HepG2 (cell line): ENCODE measurements around the gene SLCO4A1. TPM values are rescaled to one million over a fixed set of nuclear protein-coding genes. Genes with fewer than 3 reads are reported as not detected.
A peak's percentile ranks its signal among the peaks of the same experiment; 100 is the strongest.

Experiments used
- ATAC-seq: fragments of 200-7000 bp; cut with Tn5 transposase; 3 replicates; pipeline ENCODE4 v1.9.1; 2020; ENCODE audit warnings: mild to moderate bottlenecking, moderate library complexity
- BruUV-seq: library from RNA; stranded (reverse); fragments of 400-500 nt; replicated peaks from 2 replicates; lab custom pipeline; 2021; lab: Mats Ljungman, UMichigan
- CTCF ChIA-PET: fragments of 300-600 bp; formaldehyde crosslinking; extraction: SDS; loops from one replicate; lab custom pipeline; 2021; ENCODE audit warnings: low total read pairs, inconsistent platforms, low intra/inter-chr PET ratio; lab: Yijun Ruan, JAX
- POLR2A ChIA-PET: fragments of 350-600 bp; sonication (Branson Sonifier 250); formaldehyde crosslinking; loops from one replicate; lab custom pipeline; 2020; ENCODE audit warnings: antibody characterized with exemption, inconsistent platforms; lab: Yijun Ruan, JAX
- DNase-seq: peaks from one replicate; pipeline ENCODE4 v3.0.0-alpha.2; 2015; ENCODE audit warnings: low spot score
- FAIRE-seq: peaks from 3 replicates; lab custom pipeline; 2011; peaks lifted over from hg19 to GRCh38; lab: Jason Lieb, UNC
- H2AFZ ChIP-seq: one replicate; pipeline ENCODE4 v1.6.1; 2011; ENCODE audit warnings: low read length, inconsistent platforms
- H3K27ac ChIP-seq: fragments of 300-600 bp; 3 replicates; pipeline ENCODE4 v1.8.0; 2011; ENCODE audit warnings: mixed run types, mild to moderate bottlenecking, mixed read lengths, low read length, inconsistent platforms; ENCODE audit not compliant: insufficient read depth; ENCODE audit errors: extremely low read length
- H3K27me3 ChIP-seq, 2 experiments: fragments of 200-600 bp in 1 of 2; 2 replicates in 1 of 2; 3 replicates in 1 of 2; pipeline versions ENCODE4 v1.6.0 to v1.8.0; 2011; ENCODE audit warnings: low read length in 2 of 2, mild to moderate bottlenecking in 2 of 2, moderate library complexity in 2 of 2, inconsistent platforms in 1 of 2; ENCODE audit not compliant: insufficient read depth in 2 of 2, control insufficient read depth in 1 of 2
- H3K36me3 ChIP-seq, 2 experiments: fragments of 200-600 bp in 1 of 2; replicated peaks in 1 of 2; 2 replicates in 1 of 2; 3 replicates in 1 of 2; pipeline versions ENCODE4 v1.5.1 to v1.8.0; 2011; ENCODE audit warnings: low read length in 2 of 2, inconsistent platforms in 1 of 2; ENCODE audit not compliant: insufficient read depth in 2 of 2, control insufficient read depth in 1 of 2
- H3K4me1 ChIP-seq: 2 replicates; pipeline ENCODE4 v1.5.1; 2012; ENCODE audit warnings: low read length, inconsistent platforms; ENCODE audit not compliant: insufficient read depth
- H3K4me2 ChIP-seq: 2 replicates; pipeline ENCODE4 v1.6.0; 2011; ENCODE audit warnings: low read depth, low read length, inconsistent platforms
- H3K4me3 ChIP-seq, 3 experiments: fragments of 200-600 bp in 1 of 3; sonication (generic), shearing (Covaris generic) in 1 of 3; replicated peaks in 1 of 3; 2 replicates each; pipeline ENCODE4 v1.5.1; 2011 to 2016; ENCODE audit warnings: low read length in 3 of 3, inconsistent platforms in 2 of 3, low read depth in 2 of 3, mild to moderate bottlenecking in 2 of 3, control low read depth in 1 of 3, mixed read lengths in 1 of 3; ENCODE audit not compliant: insufficient read depth in 1 of 3
- H3K79me2 ChIP-seq: one replicate; pipeline ENCODE4 v1.6.1; 2011; ENCODE audit warnings: low read length, inconsistent platforms; ENCODE audit not compliant: insufficient read depth
- H3K9ac ChIP-seq: 2 replicates; pipeline ENCODE4 v1.6.0; 2011; ENCODE audit warnings: mild to moderate bottlenecking, low read depth, low read length, inconsistent platforms; ENCODE audit not compliant: insufficient read depth
- H3K9me3 ChIP-seq: 2 replicates; pipeline ENCODE4 v1.5.1; 2012; ENCODE audit warnings: mild to moderate bottlenecking, low read length
- H4K20me1 ChIP-seq: 2 replicates; pipeline ENCODE4 v1.6.0; 2011; ENCODE audit warnings: inconsistent platforms, mild to moderate bottlenecking, low read length, moderate library complexity; ENCODE audit not compliant: insufficient read depth
- AGO1 ChIP-seq: fragments of 200-400 bp; formaldehyde crosslinking; IDR thresholded peaks from 2 replicates; pipeline ENCODE4 v1.6.1; 2017; ENCODE audit warnings: mild to moderate bottlenecking, low read depth, low read length, moderate library complexity; ENCODE audit not compliant: poor library complexity, severe bottlenecking
- AGO2 ChIP-seq: fragments of 200-400 bp; formaldehyde crosslinking; optimal IDR thresholded peaks from 2 replicates; pipeline ENCODE3; 2017; ENCODE audit warnings: mild to moderate bottlenecking, low read depth, low read length, moderate library complexity
- EZH2 ChIP-seq: conservative IDR thresholded peaks from 2 replicates; pipeline ENCODE4 v1.6.1; 2012; ENCODE audit warnings: mild to moderate bottlenecking, low read depth, low read length, moderate library complexity
- FOSL2 ChIP-seq: sonication (generic); formaldehyde crosslinking; IDR thresholded peaks from 2 replicates; pipeline ENCODE4 v1.4.0; 2020; ENCODE audit warnings: missing genetic modification reagents
- HHEX ChIP-seq: IDR thresholded peaks from 2 replicates; pipeline ENCODE4 v1.6.1; 2016; ENCODE audit warnings: control low read depth
- HOXA3 ChIP-seq: sonication (generic); formaldehyde crosslinking; IDR thresholded peaks from 2 replicates; pipeline ENCODE4 v1.5.0; 2020; ENCODE audit warnings: missing genetic modification reagents
- NR3C1 ChIP-seq: sonication (generic); formaldehyde crosslinking; IDR thresholded peaks from 2 replicates; pipeline ENCODE4 v1.4.0; 2020; ENCODE audit warnings: missing genetic modification reagents
- RBM22 ChIP-seq: fragments of 200-400 bp; formaldehyde crosslinking; optimal IDR thresholded peaks from 2 replicates; pipeline ENCODE3; 2017; ENCODE audit warnings: mild to moderate bottlenecking, low read length, moderate library complexity
- SMARCE1 ChIP-seq: fragments of 450-650 bp; IDR thresholded peaks from 2 replicates; pipeline ENCODE4 v1.6.1; 2017; ENCODE audit warnings: borderline replicate concordance
- STAG1 ChIP-seq: sonication (generic); formaldehyde crosslinking; IDR thresholded peaks from 2 replicates; pipeline ENCODE4 v1.4.0; 2020; ENCODE audit warnings: missing genetic modification reagents
- YY1 ChIP-seq: IDR thresholded peaks from 2 replicates; pipeline ENCODE4 v1.6.1; 2011; ENCODE audit warnings: low read length, low read depth, moderate library complexity, mild to moderate bottlenecking; ENCODE audit not compliant: insufficient read depth, insufficient replicate concordance
- ZBTB44 ChIP-seq: sonication (generic); formaldehyde crosslinking; IDR thresholded peaks from 2 replicates; pipeline ENCODE4 v1.4.0; 2020; ENCODE audit warnings: missing genetic modification reagents
- ZFP62 ChIP-seq: sonication (generic); formaldehyde crosslinking; IDR thresholded peaks from 2 replicates; pipeline ENCODE4 v1.4.0; 2020; ENCODE audit warnings: missing genetic modification reagents
- ZIK1 ChIP-seq: sonication (generic); formaldehyde crosslinking; IDR thresholded peaks from 2 replicates; pipeline ENCODE4 v1.5.0; 2020; ENCODE audit warnings: mild to moderate bottlenecking, low read depth, missing genetic modification reagents, borderline replicate concordance
- ZNF367 ChIP-seq: sonication (generic); formaldehyde crosslinking; IDR thresholded peaks from 2 replicates; pipeline ENCODE4 v1.4.0; 2020; ENCODE audit warnings: missing genetic modification reagents, borderline replicate concordance
- ZNF598 ChIP-seq: sonication (generic); formaldehyde crosslinking; IDR thresholded peaks from 2 replicates; pipeline ENCODE4 v1.5.1; 2020; ENCODE audit warnings: mild to moderate bottlenecking, missing genetic modification reagents, borderline replicate concordance
- ZNF7 ChIP-seq: IDR thresholded peaks from 2 replicates; pipeline ENCODE4 v1.6.1; 2016; ENCODE audit warnings: missing biosample characterization, missing genetic modification reagents
- ZNF740 ChIP-seq: sonication (generic); formaldehyde crosslinking; IDR thresholded peaks from 2 replicates; pipeline ENCODE4 v1.4.0; 2020; ENCODE audit warnings: missing genetic modification reagents
- WGBS: methylation state at CpG from one replicate; pipeline ENCODE4 v1.1.6; 2017; ENCODE audit warnings: low lambda C conversion rate; 5-methylcytosine and 5-hydroxymethylcytosine counted together
- in situ Hi-C: cut with HindIII; loops from 2 replicates; pipeline ENCODE4 v1.10.0; 2017; ENCODE audit warnings: low pct_unique_long_range_greater_than_20kb; ENCODE audit not compliant: extremely low pct_ligation_motif_present
- intact Hi-C: fragments of 100-400 bp; cut with micrococcal nuclease; formaldehyde crosslinking; loops from one replicate; pipeline ENCODE4 v1.10.0; 2022; ENCODE audit not compliant: unreplicated experiment
- polyA plus RNA-seq, 8 experiments: library from polyadenylated mRNA; depleted of rRNA in 3 of 8; stranded (reverse) in 7 of 8; unstranded in 1 of 8; fragments of >200 nt; fragmentation: Illumina TruSeq in 4 of 8; extraction: Trizol in 4 of 8; gene quantifications; 2 replicates each; pipeline versions ENCODE4 v1.2.1 to v1.2.3, GENCODE V29; 2011 to 2016; ENCODE audit warnings: low read depth in 4 of 8, missing spikeins in 1 of 8, mixed read lengths in 1 of 8; ENCODE audit not compliant: insufficient read depth in 1 of 8
- total RNA-seq, 5 experiments: library from RNA; depleted of rRNA; stranded (reverse); fragments of >200 nt; fragmentation: Illumina TruSeq; extraction: Trizol; gene quantifications; 2 replicates each; pipeline ENCODE4 v1.2.3, GENCODE V29; 2016; ENCODE audit warnings: low read depth in 1 of 5
- TF ChIP-seq, protein P1 (sequence below): sonication (generic); formaldehyde crosslinking; IDR thresholded peaks from 2 replicates; pipeline ENCODE4 v1.5.1; 2020; ENCODE audit warnings: mild to moderate bottlenecking, missing genetic modification reagents, moderate library complexity
- TF ChIP-seq, protein P2 (sequence below): IDR thresholded peaks from 2 replicates; pipeline ENCODE4 v1.6.1; 2016; ENCODE audit warnings: missing compliant biosample characterization, missing genetic modification reagents, borderline replicate concordance

SLCO4A1 gene
- total and polyA plus RNA-seq, 2 of the 13 experiments (the other 11 are each of a cell fraction or from before 2014, with no cell fraction given): 55.5 to 112 TPM

DNA sequence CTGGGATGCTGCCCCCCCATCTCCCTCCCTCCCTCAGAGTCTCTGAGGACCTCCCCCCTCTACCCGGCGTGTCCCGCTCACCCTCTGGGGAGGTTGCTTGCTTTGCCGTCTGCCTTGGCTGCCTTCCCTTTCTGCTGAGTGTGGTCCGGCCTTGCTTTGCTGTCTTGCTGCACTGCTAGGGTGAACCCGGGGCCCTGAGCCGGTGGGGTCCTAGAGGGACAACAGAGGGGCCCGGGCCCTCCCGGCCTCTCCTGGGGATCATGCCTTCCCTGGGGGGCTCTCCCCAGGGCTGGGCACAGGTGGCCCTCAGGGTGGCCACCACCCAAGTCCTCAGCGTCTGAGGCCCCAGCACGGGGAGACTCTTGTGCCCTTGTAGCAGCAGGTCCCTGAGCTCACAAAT lies 19.3 kb downstream of the SLCO4A1 start:
- Histone ChIP-seq H3K9me3 (no peaks in the 10 kb centered on the region), H3K9ac (0 out of 2 replicates have a peak overlapping the region, but pooled peaks have one; percentile 4), H3K4me3 (no peak overlapping the region), H3K4me2 (no peak overlapping the region), H3K79me2 (no peaks in the 10 kb centered on the region), H4K20me1 (no peaks in the 10 kb centered on the region), H2AFZ (no peak overlapping the region), H3K36me3 (peaks cover 6 to 39% of the 10 kb centered on the region in 2 experiments; a peak in 4 of 5 replicates), H3K4me1 (peaks cover 47% of the 10 kb centered on the region), H3K27ac (no peak overlapping the region), H3K27me3 (no peaks in the 10 kb centered on the region)
- intact Hi-C loops: no loop called here
- BruUV-seq: no TSS peak
- ChIA-PET POLR2A (no interaction called here), CTCF (no interaction called here)
- in situ Hi-C loops: no loop called here
- WGBS: 92% methylated on average over 10 of the region's 11 CpGs
- FAIRE-seq (no peak), DNase-seq (no peak), ATAC-seq (no peak)
- TF ChIP-seq HOXA3 (CRISPR knock-in tag) (no peak), SMARCE1 (no peak), ZFP62 (no peak), ZNF7 (CRISPR knock-in tag) (no peak), STAG1 (CRISPR knock-in tag) (no peak), ZIK1 (CRISPR knock-in tag) (no peak), YY1 (no peak), EZH2 (no peak), RBM22 (peak; percentile 39), ZNF367 (no peak), ZNF598 (no peak), NR3C1 (CRISPR knock-in tag) (no peak), AGO1 (peak; percentile 83), AGO2 (peak; percentile 83), FOSL2 (CRISPR knock-in tag) (no peak), HHEX (CRISPR knock-in tag) (no peak), ZBTB44 (CRISPR knock-in tag) (no peak), ZNF740 (CRISPR knock-in tag) (no peak)
- TF ChIP-seq, protein P1, sequence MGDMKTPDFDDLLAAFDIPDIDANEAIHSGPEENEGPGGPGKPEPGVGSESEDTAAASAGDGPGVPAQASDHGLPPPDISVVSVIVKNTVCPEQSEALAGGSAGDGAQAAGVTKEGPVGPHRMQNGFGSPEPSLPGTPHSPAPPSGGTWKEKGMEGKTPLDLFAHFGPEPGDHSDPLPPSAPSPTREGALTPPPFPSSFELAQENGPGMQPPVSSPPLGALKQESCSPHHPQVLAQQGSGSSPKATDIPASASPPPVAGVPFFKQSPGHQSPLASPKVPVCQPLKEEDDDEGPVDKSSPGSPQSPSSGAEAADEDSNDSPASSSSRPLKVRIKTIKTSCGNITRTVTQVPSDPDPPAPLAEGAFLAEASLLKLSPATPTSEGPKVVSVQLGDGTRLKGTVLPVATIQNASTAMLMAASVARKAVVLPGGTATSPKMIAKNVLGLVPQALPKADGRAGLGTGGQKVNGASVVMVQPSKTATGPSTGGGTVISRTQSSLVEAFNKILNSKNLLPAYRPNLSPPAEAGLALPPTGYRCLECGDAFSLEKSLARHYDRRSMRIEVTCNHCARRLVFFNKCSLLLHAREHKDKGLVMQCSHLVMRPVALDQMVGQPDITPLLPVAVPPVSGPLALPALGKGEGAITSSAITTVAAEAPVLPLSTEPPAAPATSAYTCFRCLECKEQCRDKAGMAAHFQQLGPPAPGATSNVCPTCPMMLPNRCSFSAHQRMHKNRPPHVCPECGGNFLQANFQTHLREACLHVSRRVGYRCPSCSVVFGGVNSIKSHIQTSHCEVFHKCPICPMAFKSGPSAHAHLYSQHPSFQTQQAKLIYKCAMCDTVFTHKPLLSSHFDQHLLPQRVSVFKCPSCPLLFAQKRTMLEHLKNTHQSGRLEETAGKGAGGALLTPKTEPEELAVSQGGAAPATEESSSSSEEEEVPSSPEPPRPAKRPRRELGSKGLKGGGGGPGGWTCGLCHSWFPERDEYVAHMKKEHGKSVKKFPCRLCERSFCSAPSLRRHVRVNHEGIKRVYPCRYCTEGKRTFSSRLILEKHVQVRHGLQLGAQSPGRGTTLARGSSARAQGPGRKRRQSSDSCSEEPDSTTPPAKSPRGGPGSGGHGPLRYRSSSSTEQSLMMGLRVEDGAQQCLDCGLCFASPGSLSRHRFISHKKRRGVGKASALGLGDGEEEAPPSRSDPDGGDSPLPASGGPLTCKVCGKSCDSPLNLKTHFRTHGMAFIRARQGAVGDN: 0 out of 2 replicates have a peak, but pooled peaks have one; percentile 25
- TF ChIP-seq, protein P2, sequence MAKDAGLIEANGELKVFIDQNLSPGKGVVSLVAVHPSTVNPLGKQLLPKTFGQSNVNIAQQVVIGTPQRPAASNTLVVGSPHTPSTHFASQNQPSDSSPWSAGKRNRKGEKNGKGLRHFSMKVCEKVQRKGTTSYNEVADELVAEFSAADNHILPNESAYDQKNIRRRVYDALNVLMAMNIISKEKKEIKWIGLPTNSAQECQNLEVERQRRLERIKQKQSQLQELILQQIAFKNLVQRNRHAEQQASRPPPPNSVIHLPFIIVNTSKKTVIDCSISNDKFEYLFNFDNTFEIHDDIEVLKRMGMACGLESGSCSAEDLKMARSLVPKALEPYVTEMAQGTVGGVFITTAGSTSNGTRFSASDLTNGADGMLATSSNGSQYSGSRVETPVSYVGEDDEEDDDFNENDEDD (CRISPR knock-in tag): no peak
